ENCODE measurements around the gene CHD2.

DNA sequence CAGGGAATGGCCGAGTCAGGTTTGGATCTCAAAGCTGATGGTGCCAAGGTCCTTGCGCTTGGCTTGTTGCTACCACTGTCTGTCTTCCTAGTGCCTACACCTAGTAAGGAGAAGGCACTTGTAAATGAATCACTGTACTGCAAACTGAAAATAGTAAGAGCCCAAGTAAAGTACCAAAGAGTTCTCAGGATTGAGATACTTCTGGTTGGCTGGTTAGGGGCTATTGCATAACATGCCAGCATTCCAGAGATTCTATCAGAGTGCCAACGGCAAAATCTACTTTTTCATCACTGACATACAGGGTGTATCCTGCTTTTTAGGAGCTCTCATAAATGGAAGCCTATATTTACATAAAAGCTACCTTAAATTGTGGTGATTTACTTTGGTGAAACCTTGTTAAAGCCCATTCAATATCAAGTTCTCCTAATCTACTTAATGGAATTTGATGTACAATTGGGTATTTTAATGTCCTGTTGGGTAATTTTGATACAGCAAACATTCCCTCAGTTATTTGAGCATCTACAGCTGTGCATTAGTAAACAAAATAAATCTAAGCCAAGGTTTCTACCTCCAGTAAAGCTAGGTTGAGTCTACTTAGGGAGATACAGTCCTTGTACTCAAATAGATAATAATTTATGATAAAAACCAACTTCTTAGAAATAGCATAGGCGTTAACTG, 30.7 kb upstream of the CHD2 start:
- TF ChIP-seq, protein P1, sequence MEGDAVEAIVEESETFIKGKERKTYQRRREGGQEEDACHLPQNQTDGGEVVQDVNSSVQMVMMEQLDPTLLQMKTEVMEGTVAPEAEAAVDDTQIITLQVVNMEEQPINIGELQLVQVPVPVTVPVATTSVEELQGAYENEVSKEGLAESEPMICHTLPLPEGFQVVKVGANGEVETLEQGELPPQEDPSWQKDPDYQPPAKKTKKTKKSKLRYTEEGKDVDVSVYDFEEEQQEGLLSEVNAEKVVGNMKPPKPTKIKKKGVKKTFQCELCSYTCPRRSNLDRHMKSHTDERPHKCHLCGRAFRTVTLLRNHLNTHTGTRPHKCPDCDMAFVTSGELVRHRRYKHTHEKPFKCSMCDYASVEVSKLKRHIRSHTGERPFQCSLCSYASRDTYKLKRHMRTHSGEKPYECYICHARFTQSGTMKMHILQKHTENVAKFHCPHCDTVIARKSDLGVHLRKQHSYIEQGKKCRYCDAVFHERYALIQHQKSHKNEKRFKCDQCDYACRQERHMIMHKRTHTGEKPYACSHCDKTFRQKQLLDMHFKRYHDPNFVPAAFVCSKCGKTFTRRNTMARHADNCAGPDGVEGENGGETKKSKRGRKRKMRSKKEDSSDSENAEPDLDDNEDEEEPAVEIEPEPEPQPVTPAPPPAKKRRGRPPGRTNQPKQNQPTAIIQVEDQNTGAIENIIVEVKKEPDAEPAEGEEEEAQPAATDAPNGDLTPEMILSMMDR (IDR thresholded peaks at IDR 0.05): no peak
- peak; percentile 94 for TF ChIP-seq TCF7L2 (IDR thresholded peaks at IDR 0.05; ENCODE audit: low read depth, low read length)
- TF ChIP-seq POLR2AphosphoS5 (IDR thresholded peaks at IDR 0.05; ENCODE audit: low read depth, low read length): no peak
